HepG2 (cell line): ENCODE data around the gene IFT122. TPM values are rescaled to one million over a fixed set of nuclear protein-coding genes. Genes with fewer than 3 reads are reported as not detected.

Source experiments
- BCL6 ChIP-seq: IDR thresholded peaks from 2 replicates; pipeline ENCODE4 v1.6.1; 2016; ENCODE audit warnings: missing genetic modification reagents, missing compliant biosample characterization
- CENPT ChIP-seq: sonication (generic); formaldehyde crosslinking; IDR thresholded peaks from 2 replicates; pipeline ENCODE4 v1.8.0; 2022; ENCODE audit warnings: low read depth, mild to moderate bottlenecking, moderate library complexity, missing genetic modification reagents
- DPF2 ChIP-seq: sonication (generic); formaldehyde crosslinking; IDR thresholded peaks from 2 replicates; pipeline ENCODE4 v1.4.0; 2020; ENCODE audit warnings: mild to moderate bottlenecking, low read depth, missing genetic modification reagents, borderline replicate concordance
- HNRNPUL1 ChIP-seq: fragments of 200-400 bp; formaldehyde crosslinking; IDR thresholded peaks from 2 replicates; pipeline ENCODE4 v1.6.1; 2017; ENCODE audit warnings: low read depth, mild to moderate bottlenecking, low read length, moderate library complexity
- MEIS2 ChIP-seq: sonication (generic); formaldehyde crosslinking; IDR thresholded peaks from 2 replicates; pipeline ENCODE4 v1.9.0; 2021; ENCODE audit warnings: mild to moderate bottlenecking, missing genetic modification reagents
- SETDB1 ChIP-seq: sonication (generic); formaldehyde crosslinking; IDR thresholded peaks from 2 replicates; pipeline ENCODE4 v1.5.1; 2020; ENCODE audit warnings: missing genetic modification reagents, mild to moderate bottlenecking, borderline replicate concordance
- YY1 ChIP-seq: IDR thresholded peaks from 2 replicates; pipeline ENCODE4 v1.6.1; 2011; ENCODE audit warnings: low read length, low read depth, moderate library complexity, mild to moderate bottlenecking; ENCODE audit not compliant: insufficient read depth, insufficient replicate concordance
- ZEB1 ChIP-seq: IDR thresholded peaks from 2 replicates; pipeline ENCODE4 v1.6.1; 2012; ENCODE audit warnings: mild to moderate bottlenecking, low read depth, inconsistent platforms; ENCODE audit not compliant: insufficient replicate concordance
- ZNF263 ChIP-seq: sonication (generic); formaldehyde crosslinking; IDR thresholded peaks from 2 replicates; pipeline ENCODE4 v1.4.0; 2020; ENCODE audit warnings: missing genetic modification reagents
- ZNF891 ChIP-seq: sonication (generic); formaldehyde crosslinking; IDR thresholded peaks from 2 replicates; pipeline ENCODE4 v1.5.0; 2020; ENCODE audit warnings: mild to moderate bottlenecking, missing genetic modification reagents
- ZSCAN22 ChIP-seq: sonication (generic); formaldehyde crosslinking; IDR thresholded peaks from 2 replicates; pipeline ENCODE4 v1.4.0; 2020; ENCODE audit warnings: mild to moderate bottlenecking, missing genetic modification reagents
- polyA plus RNA-seq, 8 experiments: library from polyadenylated mRNA; depleted of rRNA in 3 of 8; stranded (reverse) in 7 of 8; unstranded in 1 of 8; fragments of >200 nt; fragmentation: Illumina TruSeq in 4 of 8; extraction: Trizol in 4 of 8; gene quantifications; 2 replicates each; pipeline versions ENCODE4 v1.2.1 to v1.2.3, GENCODE V29; 2011 to 2016; ENCODE audit warnings: low read depth in 4 of 8, missing spikeins in 1 of 8, mixed read lengths in 1 of 8; ENCODE audit not compliant: insufficient read depth in 1 of 8
- total RNA-seq, 5 experiments: library from RNA; depleted of rRNA; stranded (reverse); fragments of >200 nt; fragmentation: Illumina TruSeq; extraction: Trizol; gene quantifications; 2 replicates each; pipeline ENCODE4 v1.2.3, GENCODE V29; 2016; ENCODE audit warnings: low read depth in 1 of 5
- TF ChIP-seq, protein P1 (sequence below): sonication (generic); formaldehyde crosslinking; IDR thresholded peaks from 2 replicates; pipeline ENCODE4 v1.5.1; 2020; ENCODE audit warnings: mild to moderate bottlenecking, missing genetic modification reagents
- TF ChIP-seq, protein P2 (sequence below): sonication (generic); formaldehyde crosslinking; IDR thresholded peaks from 2 replicates; pipeline ENCODE4 v1.5.0; 2020; ENCODE audit warnings: mild to moderate bottlenecking, missing genetic modification reagents, borderline replicate concordance
- TF ChIP-seq, protein P3 (sequence below): sonication (generic); formaldehyde crosslinking; IDR thresholded peaks from 2 replicates; pipeline ENCODE4 v1.4.0; 2020; ENCODE audit warnings: missing genetic modification reagents
- TF ChIP-seq, protein P4 (sequence below): sonication (generic); formaldehyde crosslinking; IDR thresholded peaks from 2 replicates; pipeline ENCODE4 v1.5.1; 2020; ENCODE audit warnings: mild to moderate bottlenecking, missing genetic modification reagents, borderline replicate concordance

IFT122 gene
- total and polyA plus RNA-seq, 2 of the 13 experiments (the other 11 are each of a cell fraction or from before 2014, with no cell fraction given) = 10.1 to 10.3 TPM

DNA sequence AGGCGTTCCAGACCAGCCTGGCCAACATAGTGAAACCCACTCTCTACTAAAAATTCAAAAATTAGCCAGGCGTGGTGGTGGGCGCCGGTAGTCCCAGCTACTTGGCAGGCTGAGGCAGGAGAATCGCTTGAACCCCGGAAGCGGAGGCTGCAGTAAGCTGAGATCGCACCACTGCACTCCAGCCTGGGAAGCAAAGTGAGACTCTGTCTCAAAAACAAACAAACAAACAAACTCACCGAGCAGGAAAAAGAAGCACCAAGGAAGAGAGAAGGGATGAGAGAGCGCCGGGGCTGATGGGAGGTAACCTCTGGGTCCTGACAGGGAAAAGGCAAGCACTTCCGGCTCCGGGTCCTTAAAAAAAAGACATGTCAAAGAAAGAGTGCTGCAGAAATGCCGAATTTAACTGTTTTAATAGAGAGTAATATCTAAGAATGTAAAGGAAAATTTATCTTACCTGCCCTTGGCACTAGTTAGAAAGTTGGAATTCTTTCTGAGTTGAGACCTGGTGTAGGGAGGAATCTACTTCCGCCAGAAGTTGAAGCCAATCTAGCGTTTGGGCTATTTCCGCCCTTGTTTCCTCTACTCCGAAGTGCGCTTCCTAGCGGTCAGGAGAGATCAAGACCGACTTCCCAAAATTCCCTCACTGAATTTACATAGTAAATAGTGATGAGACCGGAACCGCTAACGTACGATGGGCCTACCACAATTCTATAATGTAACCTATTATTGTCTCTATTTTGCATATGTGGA, 40.7 kb upstream of the IFT122 start (continued):
- TF ChIP-seq, protein P1, sequence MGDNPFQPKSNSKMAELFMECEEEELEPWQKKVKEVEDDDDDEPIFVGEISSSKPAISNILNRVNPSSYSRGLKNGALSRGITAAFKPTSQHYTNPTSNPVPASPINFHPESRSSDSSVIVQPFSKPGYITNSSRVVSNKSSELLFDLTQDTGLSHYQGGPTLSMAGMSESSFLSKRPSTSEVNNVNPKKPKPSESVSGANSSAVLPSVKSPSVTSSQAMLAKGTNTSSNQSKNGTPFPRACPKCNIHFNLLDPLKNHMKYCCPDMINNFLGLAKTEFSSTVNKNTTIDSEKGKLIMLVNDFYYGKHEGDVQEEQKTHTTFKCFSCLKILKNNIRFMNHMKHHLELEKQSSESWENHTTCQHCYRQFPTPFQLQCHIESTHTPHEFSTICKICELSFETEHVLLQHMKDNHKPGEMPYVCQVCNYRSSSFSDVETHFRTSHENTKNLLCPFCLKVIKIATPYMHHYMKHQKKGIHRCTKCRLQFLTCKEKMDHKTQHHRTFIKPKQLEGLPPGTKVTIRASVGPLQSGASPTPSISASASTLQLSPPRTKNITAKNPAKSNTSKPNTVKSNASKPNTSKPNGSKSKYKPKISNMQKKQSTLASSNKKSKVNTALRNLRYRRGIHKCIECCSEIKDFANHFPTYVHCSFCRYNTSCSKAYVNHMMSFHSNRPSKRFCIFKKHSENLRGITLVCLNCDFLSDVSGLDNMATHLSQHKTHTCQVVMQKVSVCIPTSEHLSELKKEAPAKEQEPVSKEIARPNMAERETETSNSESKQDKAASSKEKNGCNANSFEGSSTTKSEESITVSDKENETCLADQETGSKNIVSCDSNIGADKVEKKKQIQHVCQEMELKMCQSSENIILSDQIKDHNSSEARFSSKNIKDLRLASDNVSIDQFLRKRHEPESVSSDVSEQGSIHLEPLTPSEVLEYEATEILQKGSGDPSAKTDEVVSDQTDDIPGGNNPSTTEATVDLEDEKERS (CRISPR knock-in tag) = no peak
- TF ChIP-seq DPF2 (CRISPR knock-in tag) (no peak), MEIS2 (no peak), HNRNPUL1 (no peak), ZNF891 (CRISPR knock-in tag) (no peak), ZSCAN22 (no peak), SETDB1 (no peak), BCL6 (no peak; the same call in 1 of the 2 replicates), YY1 (no peak), ZNF263 (CRISPR knock-in tag) (peak; percentile 50; the same call in 1 of the 2 replicates), ZEB1 (peak; percentile 54), CENPT (CRISPR knock-in tag) (no peak)
- TF ChIP-seq, protein P2, sequence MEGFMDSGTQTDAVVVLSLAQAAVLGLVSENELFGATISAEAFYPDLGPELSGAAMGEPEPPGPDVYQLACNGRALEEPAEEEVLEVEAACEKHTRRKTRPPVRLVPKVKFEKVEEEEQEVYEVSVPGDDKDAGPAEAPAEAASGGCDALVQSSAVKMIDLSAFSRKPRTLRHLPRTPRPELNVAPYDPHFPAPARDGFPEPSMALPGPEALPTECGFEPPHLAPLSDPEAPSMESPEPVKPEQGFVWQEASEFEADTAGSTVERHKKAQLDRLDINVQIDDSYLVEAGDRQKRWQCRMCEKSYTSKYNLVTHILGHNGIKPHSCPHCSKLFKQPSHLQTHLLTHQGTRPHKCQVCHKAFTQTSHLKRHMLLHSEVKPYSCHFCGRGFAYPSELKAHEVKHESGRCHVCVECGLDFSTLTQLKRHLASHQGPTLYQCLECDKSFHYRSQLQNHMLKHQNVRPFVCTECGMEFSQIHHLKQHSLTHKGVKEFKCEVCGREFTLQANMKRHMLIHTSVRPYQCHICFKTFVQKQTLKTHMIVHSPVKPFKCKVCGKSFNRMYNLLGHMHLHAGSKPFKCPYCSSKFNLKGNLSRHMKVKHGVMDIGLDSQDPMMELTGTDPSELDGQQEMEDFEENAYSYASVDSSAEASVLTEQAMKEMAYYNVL (CRISPR knock-in tag) = 0 out of 2 replicates have a peak, but pooled peaks have one; percentile 37
- TF ChIP-seq, protein P3, sequence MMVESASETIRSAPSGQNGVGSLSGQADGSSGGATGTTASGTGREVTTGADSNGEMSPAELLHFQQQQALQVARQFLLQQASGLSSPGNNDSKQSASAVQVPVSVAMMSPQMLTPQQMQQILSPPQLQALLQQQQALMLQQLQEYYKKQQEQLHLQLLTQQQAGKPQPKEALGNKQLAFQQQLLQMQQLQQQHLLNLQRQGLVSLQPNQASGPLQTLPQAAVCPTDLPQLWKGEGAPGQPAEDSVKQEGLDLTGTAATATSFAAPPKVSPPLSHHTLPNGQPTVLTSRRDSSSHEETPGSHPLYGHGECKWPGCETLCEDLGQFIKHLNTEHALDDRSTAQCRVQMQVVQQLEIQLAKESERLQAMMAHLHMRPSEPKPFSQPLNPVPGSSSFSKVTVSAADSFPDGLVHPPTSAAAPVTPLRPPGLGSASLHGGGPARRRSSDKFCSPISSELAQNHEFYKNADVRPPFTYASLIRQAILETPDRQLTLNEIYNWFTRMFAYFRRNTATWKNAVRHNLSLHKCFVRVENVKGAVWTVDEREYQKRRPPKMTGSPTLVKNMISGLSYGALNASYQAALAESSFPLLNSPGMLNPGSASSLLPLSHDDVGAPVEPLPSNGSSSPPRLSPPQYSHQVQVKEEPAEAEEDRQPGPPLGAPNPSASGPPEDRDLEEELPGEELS (CRISPR knock-in tag) = peak; percentile 35; the same call in 1 of the 2 replicates
- TF ChIP-seq, protein P4, sequence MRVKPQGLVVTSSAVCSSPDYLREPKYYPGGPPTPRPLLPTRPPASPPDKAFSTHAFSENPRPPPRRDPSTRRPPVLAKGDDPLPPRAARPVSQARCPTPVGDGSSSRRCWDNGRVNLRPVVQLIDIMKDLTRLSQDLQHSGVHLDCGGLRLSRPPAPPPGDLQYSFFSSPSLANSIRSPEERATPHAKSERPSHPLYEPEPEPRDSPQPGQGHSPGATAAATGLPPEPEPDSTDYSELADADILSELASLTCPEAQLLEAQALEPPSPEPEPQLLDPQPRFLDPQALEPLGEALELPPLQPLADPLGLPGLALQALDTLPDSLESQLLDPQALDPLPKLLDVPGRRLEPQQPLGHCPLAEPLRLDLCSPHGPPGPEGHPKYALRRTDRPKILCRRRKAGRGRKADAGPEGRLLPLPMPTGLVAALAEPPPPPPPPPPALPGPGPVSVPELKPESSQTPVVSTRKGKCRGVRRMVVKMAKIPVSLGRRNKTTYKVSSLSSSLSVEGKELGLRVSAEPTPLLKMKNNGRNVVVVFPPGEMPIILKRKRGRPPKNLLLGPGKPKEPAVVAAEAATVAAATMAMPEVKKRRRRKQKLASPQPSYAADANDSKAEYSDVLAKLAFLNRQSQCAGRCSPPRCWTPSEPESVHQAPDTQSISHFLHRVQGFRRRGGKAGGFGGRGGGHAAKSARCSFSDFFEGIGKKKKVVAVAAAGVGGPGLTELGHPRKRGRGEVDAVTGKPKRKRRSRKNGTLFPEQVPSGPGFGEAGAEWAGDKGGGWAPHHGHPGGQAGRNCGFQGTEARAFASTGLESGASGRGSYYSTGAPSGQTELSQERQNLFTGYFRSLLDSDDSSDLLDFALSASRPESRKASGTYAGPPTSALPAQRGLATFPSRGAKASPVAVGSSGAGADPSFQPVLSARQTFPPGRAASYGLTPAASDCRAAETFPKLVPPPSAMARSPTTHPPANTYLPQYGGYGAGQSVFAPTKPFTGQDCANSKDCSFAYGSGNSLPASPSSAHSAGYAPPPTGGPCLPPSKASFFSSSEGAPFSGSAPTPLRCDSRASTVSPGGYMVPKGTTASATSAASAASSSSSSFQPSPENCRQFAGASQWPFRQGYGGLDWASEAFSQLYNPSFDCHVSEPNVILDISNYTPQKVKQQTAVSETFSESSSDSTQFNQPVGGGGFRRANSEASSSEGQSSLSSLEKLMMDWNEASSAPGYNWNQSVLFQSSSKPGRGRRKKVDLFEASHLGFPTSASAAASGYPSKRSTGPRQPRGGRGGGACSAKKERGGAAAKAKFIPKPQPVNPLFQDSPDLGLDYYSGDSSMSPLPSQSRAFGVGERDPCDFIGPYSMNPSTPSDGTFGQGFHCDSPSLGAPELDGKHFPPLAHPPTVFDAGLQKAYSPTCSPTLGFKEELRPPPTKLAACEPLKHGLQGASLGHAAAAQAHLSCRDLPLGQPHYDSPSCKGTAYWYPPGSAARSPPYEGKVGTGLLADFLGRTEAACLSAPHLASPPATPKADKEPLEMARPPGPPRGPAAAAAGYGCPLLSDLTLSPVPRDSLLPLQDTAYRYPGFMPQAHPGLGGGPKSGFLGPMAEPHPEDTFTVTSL (CRISPR knock-in tag) = no peak
